Measurements from ENCODE around the gene DMXL1.

The DMXL1 gene

DNA sequence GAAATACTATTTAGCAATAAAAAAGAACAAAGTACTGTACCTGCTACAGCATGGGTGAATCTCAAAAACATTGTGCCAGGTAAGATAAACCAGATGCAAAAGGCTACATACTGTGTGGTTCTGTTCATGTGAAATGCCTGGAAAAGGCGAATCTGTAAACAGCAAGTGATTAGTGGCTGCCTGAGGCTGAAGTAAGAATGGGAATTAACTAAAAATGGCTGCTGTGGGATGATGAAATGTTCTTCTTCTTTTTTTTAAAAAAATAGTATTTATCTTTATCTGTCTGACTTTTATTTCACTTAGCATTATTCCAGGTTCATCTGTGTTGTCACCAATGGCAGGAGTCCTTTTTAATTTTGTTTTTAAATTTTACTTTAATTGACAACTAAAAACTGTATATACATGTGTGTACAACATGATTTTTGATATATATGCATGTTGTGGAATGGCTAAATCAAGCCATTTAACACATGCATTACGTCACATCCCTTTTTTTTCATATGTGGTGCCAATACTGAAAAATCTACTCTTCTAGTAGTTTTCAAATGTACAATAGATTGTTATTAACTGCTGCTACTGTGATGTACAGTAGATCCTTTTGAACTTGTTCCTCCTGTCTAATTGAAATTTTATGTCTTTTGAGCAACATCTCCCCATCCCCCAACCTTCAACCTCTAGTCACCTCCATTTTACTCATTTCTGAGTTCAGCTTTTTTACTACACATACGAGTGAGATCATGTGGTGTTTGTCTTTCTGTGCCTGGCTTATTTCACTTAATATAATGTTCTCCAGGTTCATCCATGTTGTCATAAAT is 222.0 kb downstream of the DMXL1 start:
- H3K4me1 ChIP-seq (ENCODE audit: insufficient read depth, poor library complexity, severe bottlenecking): peaks cover 30% of the 10 kb centered on the region
- peaks cover 6% of the 10 kb centered on the region; the same call in 1 of the 2 replicates for H3K36me3 ChIP-seq (ENCODE audit: low read depth)
- DNase-seq (ENCODE audit: low spot score): no peak
- H3K27me3 ChIP-seq (ENCODE audit: insufficient read depth, poor library complexity, severe bottlenecking): no peaks in the 10 kb centered on the region
- ATAC-seq (ENCODE audit: low read depth): no peak
- H3K27ac ChIP-seq (ENCODE audit: poor library complexity, severe bottlenecking): no peak overlapping the region
- no peak for TF ChIP-seq CTCF (IDR thresholded peaks at IDR 0.05; ENCODE audit: poor library complexity, severe bottlenecking)
- no peak overlapping the region for H3K4me3 ChIP-seq (ENCODE audit: severe bottlenecking)
- H3K9me3 ChIP-seq (ENCODE audit: severe bottlenecking): no peaks in the 10 kb centered on the region

GRCh38 chr5:119293516-119293829 is 222.6 kb downstream of the DMXL1 start:
- DNase-seq (ENCODE audit: low spot score) (no peak), ATAC-seq (ENCODE audit: low read depth) (no peak)
- H3K9me3 ChIP-seq (ENCODE audit: severe bottlenecking): no peaks in the 10 kb centered on the region
- H3K27me3 ChIP-seq (ENCODE audit: insufficient read depth, poor library complexity, severe bottlenecking): no peaks in the 10 kb centered on the region
- TF ChIP-seq CTCF (IDR thresholded peaks at IDR 0.05; ENCODE audit: poor library complexity, severe bottlenecking): no peak
- no peak overlapping the region for H3K27ac ChIP-seq (ENCODE audit: poor library complexity, severe bottlenecking)
- peaks cover 6% of the 10 kb centered on the region; the same call in 1 of the 2 replicates for H3K36me3 ChIP-seq (ENCODE audit: low read depth)
- H3K4me3 ChIP-seq (ENCODE audit: severe bottlenecking): no peak overlapping the region
- peaks cover 25% of the 10 kb centered on the region for H3K4me1 ChIP-seq (ENCODE audit: insufficient read depth, poor library complexity, severe bottlenecking)

Data from RWPE2 (cell line).